BE2C (cell line): ENCODE measurements around the gene VWA3B.

Source experiments
- DNase-seq: peaks from one replicate; pipeline ENCODE4 v3.0.0-alpha.2; 2020
- H3K27me3 ChIP-seq: fragments of 250-450 bp; sonication (Bioruptor Pico); 2 replicates; pipeline ENCODE4 v1.5.1; 2020; ENCODE audit warnings: mild to moderate bottlenecking
- H3K36me3 ChIP-seq: fragments of 250-450 bp; sonication (Bioruptor Pico); 2 replicates; pipeline ENCODE4 v1.5.1; 2020; ENCODE audit warnings: mild to moderate bottlenecking
- H3K4me1 ChIP-seq: fragments of 250-450 bp; sonication (Bioruptor Pico); 2 replicates; pipeline ENCODE4 v1.5.1; 2020
- H3K4me3 ChIP-seq: 2 replicates; pipeline ENCODE4 v1.5.1; 2011; ENCODE audit warnings: low read depth, low read length
- H3K9me3 ChIP-seq: fragments of 250-450 bp; sonication (Bioruptor Pico); 2 replicates; pipeline ENCODE4 v1.5.1; 2020
- CTCF ChIP-seq: IDR thresholded peaks from 2 replicates; pipeline ENCODE4 v1.5.1; 2012; ENCODE audit warnings: mild to moderate bottlenecking, low read depth, low read length

Gene VWA3B

GRCh38 chr2:98065808-98066207, 21.2 kb upstream of the VWA3B start:
- no peak for TF ChIP-seq CTCF
- no peaks in the 10 kb centered on the region for H3K4me1 ChIP-seq
- H3K36me3 ChIP-seq = no peaks in the 10 kb centered on the region
- H3K4me3 ChIP-seq = no peak overlapping the region
- no peaks in the 10 kb centered on the region for H3K27me3 ChIP-seq
- DNase-seq = no peak
- no peaks in the 10 kb centered on the region for H3K9me3 ChIP-seq

GRCh38 chr2:98067160-98067559, 19.8 kb upstream of the VWA3B start:
- Histone ChIP-seq H3K27me3 (no peaks in the 10 kb centered on the region), H3K9me3 (no peaks in the 10 kb centered on the region), H3K4me1 (no peaks in the 10 kb centered on the region), H3K4me3 (no peak overlapping the region), H3K36me3 (no peaks in the 10 kb centered on the region)
- DNase-seq = no peak
- TF ChIP-seq CTCF = no peak

DNA sequence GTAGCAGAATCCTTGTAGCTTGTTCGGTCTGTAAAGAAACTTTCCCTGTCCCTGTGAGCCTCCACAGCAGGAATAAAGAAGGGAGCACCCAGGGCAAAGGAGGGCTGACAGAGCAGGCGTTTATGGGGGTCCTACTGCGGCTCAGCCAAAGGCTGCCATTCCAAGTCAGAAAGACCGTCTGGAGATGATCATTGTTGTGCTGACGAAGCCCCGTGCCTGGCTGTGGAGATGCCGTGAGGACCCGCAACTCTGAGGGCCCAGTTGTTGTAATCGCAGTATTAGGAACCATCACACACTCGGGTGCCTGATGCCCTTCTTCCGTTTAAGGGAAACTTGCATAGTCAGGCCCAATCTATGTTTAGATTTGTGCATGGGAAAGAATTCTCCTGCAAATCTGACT, 16.9 kb upstream of the VWA3B start:
- H3K36me3 ChIP-seq = no peaks in the 10 kb centered on the region
- no peak for DNase-seq
- H3K4me1 ChIP-seq = no peaks in the 10 kb centered on the region
- no peaks in the 10 kb centered on the region for H3K27me3 ChIP-seq
- no peak for TF ChIP-seq CTCF
- no peak overlapping the region for H3K4me3 ChIP-seq
- H3K9me3 ChIP-seq = no peaks in the 10 kb centered on the region

GRCh38 chr2:98072442-98072841, 14.5 kb upstream of the VWA3B start:
- no peaks in the 10 kb centered on the region for H3K4me1 ChIP-seq
- no peaks in the 10 kb centered on the region for H3K36me3 ChIP-seq
- no peak for TF ChIP-seq CTCF
- H3K27me3 ChIP-seq = no peaks in the 10 kb centered on the region
- H3K4me3 ChIP-seq = no peak overlapping the region
- H3K9me3 ChIP-seq = no peaks in the 10 kb centered on the region
- DNase-seq = no peak

GRCh38 chr2:98078701-98079100, 8.3 kb upstream of the VWA3B start:
- no peak overlapping the region for H3K4me3 ChIP-seq
- no peaks in the 10 kb centered on the region for H3K36me3 ChIP-seq
- DNase-seq = no peak
- no peak for TF ChIP-seq CTCF
- H3K4me1 ChIP-seq = no peaks in the 10 kb centered on the region
- no peaks in the 10 kb centered on the region for H3K27me3 ChIP-seq
- no peaks in the 10 kb centered on the region for H3K9me3 ChIP-seq

GRCh38 chr2:98084151-98084868, 2.7 kb upstream of the VWA3B start:
- no peak for TF ChIP-seq CTCF
- H3K4me3 ChIP-seq = no peak overlapping the region
- DNase-seq = no peak
- H3K4me1 ChIP-seq = no peaks in the 10 kb centered on the region
- H3K9me3 ChIP-seq = no peaks in the 10 kb centered on the region
- H3K36me3 ChIP-seq = no peaks in the 10 kb centered on the region
- H3K27me3 ChIP-seq = peaks cover 14% of the 10 kb centered on the region
